Measurements from ENCODE around the gene ADAM10.

ADAM10 gene

GRCh38 chr15:58716027-58716426 lies 33.5 kb downstream of the ADAM10 start:
- no peak for DNase-seq (ENCODE audit: low read depth in 2 of 2)

- DNase-seq (ENCODE audit: low read depth in 2 of 2): no peak
These were observed 34.1 kb downstream of the ADAM10 start for GRCh38 chr15:58715266-58715917.

- DNase-seq (ENCODE audit: low read depth in 2 of 2): no peak
These were observed 38.8 kb downstream of the ADAM10 start for GRCh38 chr15:58710701-58711100.

- no peak for DNase-seq (ENCODE audit: low read depth in 2 of 2)
These were observed 42.1 kb downstream of the ADAM10 start for GRCh38 chr15:58707397-58707796.

GRCh38 chr15:58705105-58705504 lies 44.4 kb downstream of the ADAM10 start:
- no peak for DNase-seq (ENCODE audit: low read depth in 2 of 2)

- DNase-seq (ENCODE audit: low read depth in 2 of 2): no peak
These were observed 45.2 kb downstream of the ADAM10 start for GRCh38 chr15:58704155-58704865.

GRCh38 chr15:58703610-58704009 lies 45.9 kb downstream of the ADAM10 start:
- DNase-seq (ENCODE audit: low read depth in 2 of 2): no peak

GRCh38 chr15:58702233-58702632 lies 47.3 kb downstream of the ADAM10 start:
- DNase-seq (ENCODE audit: low read depth in 2 of 2): no peak

- no peak for DNase-seq (ENCODE audit: low read depth in 2 of 2)
These were observed 48.1 kb downstream of the ADAM10 start for GRCh38 chr15:58701376-58701775.

GRCh38 chr15:58699769-58700168 lies 49.7 kb downstream of the ADAM10 start:
- DNase-seq (ENCODE audit: low read depth in 2 of 2): no peak

GRCh38 chr15:58698887-58699641 lies 50.4 kb downstream of the ADAM10 start:
- no peak for DNase-seq (ENCODE audit: low read depth in 2 of 2)

GRCh38 chr15:58697220-58697619 lies 52.3 kb downstream of the ADAM10 start:
- DNase-seq (ENCODE audit: low read depth in 2 of 2): no peak

- no peak for DNase-seq (ENCODE audit: low read depth in 2 of 2)
These were observed 52.8 kb downstream of the ADAM10 start for GRCh38 chr15:58696738-58697137.

- no peak for DNase-seq (ENCODE audit: low read depth in 2 of 2)
These were observed 54.7 kb downstream of the ADAM10 start for GRCh38 chr15:58694641-58695398.

GRCh38 chr15:58690703-58691102 lies 58.8 kb downstream of the ADAM10 start:
- no peak for DNase-seq (ENCODE audit: low read depth in 2 of 2)

GRCh38 chr15:58689646-58690045 lies 59.9 kb downstream of the ADAM10 start:
- no peak for DNase-seq (ENCODE audit: low read depth in 2 of 2)

- no peak for DNase-seq (ENCODE audit: low read depth in 2 of 2)
These were observed 63.2 kb downstream of the ADAM10 start for GRCh38 chr15:58686286-58686685.

- DNase-seq (ENCODE audit: low read depth in 2 of 2): no peak
These were observed 64.8 kb downstream of the ADAM10 start for GRCh38 chr15:58684751-58685150.

GRCh38 chr15:58684036-58684710 lies 65.3 kb downstream of the ADAM10 start:
- no peak for DNase-seq (ENCODE audit: low read depth in 2 of 2)

GRCh38 chr15:58682234-58682633 lies 67.3 kb downstream of the ADAM10 start:
- no peak for DNase-seq (ENCODE audit: low read depth in 2 of 2)

- no peak for DNase-seq (ENCODE audit: low read depth in 2 of 2)
These were observed 70.8 kb downstream of the ADAM10 start for GRCh38 chr15:58678683-58679082.

GRCh38 chr15:58677426-58677825 lies 72.1 kb downstream of the ADAM10 start:
- DNase-seq (ENCODE audit: low read depth in 2 of 2): no peak

Measured in stimulated activated CD8-positive, alpha-beta memory T cell treated with anti-CD3 and anti-CD28 coated beads, Interleukin-15, amount 100 ng/mL, for 48 hours (primary cell).